ENCODE data around the gene DAAM1.

- no peak for TF ChIP-seq CTCF (IDR thresholded peaks at IDR 0.05; ENCODE audit: low read depth, low read length)
- TF ChIP-seq EZH2phosphoT487 (IDR thresholded peaks at IDR 0.05; ENCODE audit: low read depth): no peak
Measured at GRCh38 chr14:59150990-59151389, 37.5 kb upstream of the DAAM1 start.
